ENCODE data around the gene TOX4.
"Not testable (repeated sequence)": the region's sequence is repeated elsewhere in the genome, so short reads cannot be mapped to it uniquely, and the experiment has no call there.

TOX4 gene

GRCh38 chr14:21476925-21477681 is at the start of gene TOX4, which contains the start of gene RAB2B:
Gene TOX4 (plus strand): TSS chr14:21477195. CDS start chr14:21477279, 84 bp downstream.
Gene RAB2B (minus strand): TSS chr14:21476959. CDS start chr14:21476872, 87 bp downstream.
- FAIRE-seq (peak; percentile 13), DNase-seq (ENCODE audit: low spot score) (peak; percentile 96)

- no peak for FAIRE-seq
- DNase-seq (ENCODE audit: low spot score), result no peak
Observed at GRCh38 chr14:21428930-21429329, 48.1 kb upstream of the TOX4 start.

GRCh38 chr14:21431126-21431525 is 45.9 kb upstream of the TOX4 start:
- FAIRE-seq, result no peak
- DNase-seq (ENCODE audit: low spot score), result no peak

GRCh38 chr14:21436567-21437062 is 40.4 kb upstream of the TOX4 start:
- FAIRE-seq, result no peak
- DNase-seq (ENCODE audit: low spot score), result no peak

GRCh38 chr14:21437063-21437901 is 39.7 kb upstream of the TOX4 start:
- FAIRE-seq, result peak; percentile 71

GRCh38 chr14:21440859-21441258 is 36.1 kb upstream of the TOX4 start:
- DNase-seq (ENCODE audit: low spot score), result no peak

More at GRCh38 chr14:21437063-21437901, 39.7 kb upstream of the TOX4 start:
- peak; percentile 95 for DNase-seq (ENCODE audit: low spot score)

GRCh38 chr14:21442657-21443056 is 34.3 kb upstream of the TOX4 start:
- DNase-seq (ENCODE audit: low spot score); FAIRE-seq: not testable (repeated sequence)

More at GRCh38 chr14:21440859-21441258, 36.1 kb upstream of the TOX4 start:
- no peak for FAIRE-seq

- FAIRE-seq (no peak), DNase-seq (ENCODE audit: low spot score) (no peak)
Observed at GRCh38 chr14:21449899-21450216, 27.1 kb upstream of the TOX4 start.

- no peak for FAIRE-seq
- no peak for DNase-seq (ENCODE audit: low spot score)
Observed at GRCh38 chr14:21454843-21455544, 22.0 kb upstream of the TOX4 start.

GRCh38 chr14:21455592-21455911 is 21.4 kb upstream of the TOX4 start:
- DNase-seq (ENCODE audit: low spot score) (no peak), FAIRE-seq (no peak)

- DNase-seq (ENCODE audit: low spot score), result peak; percentile 99
- peak; percentile 73 for FAIRE-seq
Observed at GRCh38 chr14:21455912-21456667, 20.9 kb upstream of the TOX4 start, which contains the start of gene CHD8. Gene CHD8 (minus strand): TSS chr14:21456123. CDS start chr14:21431643, 24,480 bp downstream.

- FAIRE-seq, result no peak
- no peak for DNase-seq (ENCODE audit: low spot score)
Observed at GRCh38 chr14:21467616-21468015, 9.4 kb upstream of the TOX4 start.

- DNase-seq (ENCODE audit: low spot score) (no peak), FAIRE-seq (no peak)
Observed at GRCh38 chr14:21475767-21476522, 1.1 kb upstream of the TOX4 start.

- DNase-seq (ENCODE audit: low spot score), result peak; percentile 85
- FAIRE-seq, result no peak
Observed at GRCh38 chr14:21476523-21476924, 471 bp upstream of the TOX4 start.

GRCh38 chr14:21486640-21487087 is 9.7 kb downstream of the TOX4 start:
- DNase-seq (ENCODE audit: low spot score) (no peak), FAIRE-seq (no peak)

- DNase-seq (ENCODE audit: low spot score) (no peak), FAIRE-seq (no peak)
Observed at GRCh38 chr14:21494902-21495762, 18.1 kb downstream of the TOX4 start.

- FAIRE-seq, result no peak
- DNase-seq (ENCODE audit: low spot score), result no peak
Observed at GRCh38 chr14:21496453-21496852, 19.5 kb downstream of the TOX4 start.

- peak; percentile 26 for DNase-seq (ENCODE audit: low spot score)
- no peak for FAIRE-seq
Observed at GRCh38 chr14:21498540-21499526, 21.8 kb downstream of the TOX4 start.

Measured in urothelium cell line (cell line).